IPS DF 19.7 (cell line): ENCODE measurements around the gene UMODL1.

ENCODE experiments used
- DNase-seq: peaks from one replicate; pipeline ENCODE4 v3.0.0-alpha.2; 2013; ENCODE audit warnings: low read depth, low spot score

Gene UMODL1

GRCh38 chr21:42191064-42191463 is 119.9 kb downstream of the UMODL1 start:
- no peak for DNase-seq

GRCh38 chr21:42191696-42192595 is 120.8 kb downstream of the UMODL1 start:
- no peak for DNase-seq
